ENCODE results near the gene CUL1.
A peak's percentile ranks its signal among the peaks of the same experiment; 100 is the strongest.

The CUL1 gene

DNA sequence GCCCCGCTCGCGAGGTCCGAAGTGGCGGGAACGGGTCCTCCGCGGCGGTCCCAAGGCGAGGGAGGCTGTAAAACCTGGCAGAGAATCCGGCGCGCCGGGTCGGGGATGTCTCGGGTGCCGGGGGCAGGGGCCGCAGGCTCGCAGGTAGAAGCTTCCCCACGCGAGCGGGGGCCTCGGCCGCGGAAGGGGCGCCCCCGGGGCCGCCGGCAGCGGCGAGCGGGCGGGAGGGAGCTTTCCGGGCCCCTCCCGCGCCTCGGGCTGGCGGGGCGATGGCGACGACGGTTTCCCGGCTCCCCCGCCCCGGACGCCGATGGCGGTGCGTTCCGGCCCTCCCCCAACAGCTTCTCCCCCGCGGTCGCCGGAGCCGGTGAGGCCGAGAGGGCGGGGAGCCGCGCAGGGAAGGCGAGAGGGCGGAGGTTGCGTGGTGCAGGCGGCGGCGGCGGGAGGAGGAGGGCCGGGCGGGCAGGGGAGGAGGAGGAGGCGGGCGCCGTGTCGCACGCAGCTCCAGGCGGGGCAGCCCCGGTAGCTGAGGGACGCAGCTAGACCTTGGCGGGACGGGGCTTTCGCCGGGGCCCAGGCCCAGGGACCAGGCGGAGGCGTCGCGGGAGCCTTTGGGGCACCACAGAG is at the start of gene CUL1:
CUL1 (plus strand) TSS at position 507 of the 627 bp plus-strand sequence. CDS start 31,220 bp downstream, outside the sequence.
- TF ChIP-seq ZFX (IDR thresholded peaks at IDR 0.05) (no peak), CTCF (conservative IDR thresholded peaks at IDR 0.05) (no peak)
- H3K27ac ChIP-seq, result peak within 1 kb of the TSS; percentile 92

- no peak overlapping the region for H3K27ac ChIP-seq
- no peak for TF ChIP-seq CTCF (conservative IDR thresholded peaks at IDR 0.05)
- TF ChIP-seq ZFX (IDR thresholded peaks at IDR 0.05), result no peak
Measured at GRCh38 chr7:148650232-148650858, 48.4 kb upstream of the CUL1 start.

DNA sequence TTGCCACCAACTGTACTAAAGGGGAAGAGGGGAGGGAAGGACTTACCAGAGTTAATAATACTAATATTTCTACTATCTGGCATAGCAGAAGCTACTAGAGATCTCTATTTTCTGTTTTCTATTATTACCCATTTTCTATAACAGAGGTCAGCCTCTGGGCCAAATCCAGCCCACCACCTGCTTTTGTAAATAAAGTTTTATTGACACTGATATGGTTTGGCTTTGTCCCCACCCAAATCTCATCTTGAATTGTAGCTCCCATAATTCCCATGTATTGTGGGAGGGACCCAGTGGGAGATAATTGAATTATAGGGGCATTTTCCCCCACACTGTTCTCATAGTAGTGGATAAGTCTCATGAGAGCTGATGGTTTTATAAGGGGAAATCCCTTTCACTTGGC is 45.9 kb upstream of the CUL1 start:
- no peak overlapping the region for H3K27ac ChIP-seq
- TF ChIP-seq ZFX (IDR thresholded peaks at IDR 0.05) (no peak), CTCF (conservative IDR thresholded peaks at IDR 0.05) (no peak)

DNA sequence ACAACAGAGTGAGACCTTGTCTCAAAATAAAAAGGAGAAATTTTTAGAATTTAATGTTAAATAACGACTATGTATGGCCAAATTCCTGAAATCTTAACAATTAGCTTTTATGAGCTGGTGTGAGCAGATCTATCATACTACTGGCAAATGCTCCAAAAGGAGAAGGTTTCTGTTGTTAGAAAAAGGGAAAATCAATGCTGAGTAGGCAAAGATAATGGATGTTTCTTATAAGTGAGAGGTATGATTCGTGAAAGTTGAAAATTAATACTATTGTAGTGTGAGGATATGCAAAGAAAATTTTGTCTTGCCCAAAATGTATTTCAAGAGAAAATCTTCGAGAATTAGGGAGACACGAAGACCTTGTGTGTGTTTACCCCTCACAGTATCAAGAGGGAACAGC is 40.8 kb upstream of the CUL1 start:
- TF ChIP-seq CTCF (conservative IDR thresholded peaks at IDR 0.05) (no peak), ZFX (IDR thresholded peaks at IDR 0.05) (no peak)
- H3K27ac ChIP-seq, result no peak overlapping the region

GRCh38 chr7:148661471-148661870 is 37.2 kb upstream of the CUL1 start:
- TF ChIP-seq ZFX (IDR thresholded peaks at IDR 0.05) (no peak), CTCF (conservative IDR thresholded peaks at IDR 0.05) (no peak)
- no peak overlapping the region for H3K27ac ChIP-seq

DNA sequence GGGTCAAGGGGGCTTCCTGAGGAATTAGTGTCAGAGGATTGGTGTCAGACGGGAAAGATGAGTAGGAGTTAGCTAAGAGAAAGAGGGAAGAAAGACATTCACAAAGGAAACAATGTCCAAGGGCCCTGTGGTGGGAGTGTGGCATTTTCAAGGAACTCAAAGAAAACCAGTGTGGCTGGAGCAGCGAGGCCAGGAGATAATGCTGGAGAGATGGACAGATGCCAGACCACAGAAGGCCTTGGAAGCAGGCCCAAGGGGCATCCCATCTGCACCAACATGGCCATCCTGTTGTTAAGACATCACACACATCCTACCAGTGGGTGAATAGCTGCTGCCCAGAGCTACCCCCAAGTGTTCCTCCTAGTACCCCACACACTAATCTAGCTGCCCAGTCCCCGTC is 36.1 kb upstream of the CUL1 start:
- TF ChIP-seq CTCF (conservative IDR thresholded peaks at IDR 0.05), result no peak
- no peak for TF ChIP-seq ZFX (IDR thresholded peaks at IDR 0.05)
- no peak overlapping the region for H3K27ac ChIP-seq

GRCh38 chr7:148664324-148664723 is 34.4 kb upstream of the CUL1 start:
- no peak overlapping the region for H3K27ac ChIP-seq
- TF ChIP-seq ZFX (IDR thresholded peaks at IDR 0.05) (no peak), CTCF (conservative IDR thresholded peaks at IDR 0.05) (no peak)
